ENCODE results near the gene CHST12.
"Not testable (repeated sequence)": the region's sequence is repeated elsewhere in the genome, so short reads cannot be mapped to it uniquely, and the experiment has no call there.

GRCh38 chr7:2377492-2377891 is 25.9 kb upstream of the CHST12 start:
- not testable (repeated sequence) for TF ChIP-seq CTCF (IDR thresholded peaks at IDR 0.05; ENCODE audit: insufficient read depth, low read depth, low read length); EZH2 (IDR thresholded peaks at IDR 0.05; ENCODE audit: insufficient read depth, low read length)

Data from astrocyte (in vitro differentiated cells and primary cell).